PC-9 (cell line): Measurements from ENCODE around the gene SH3PXD2A.

Experiments used
- CTCF ChIP-seq: fragments of 200-600 bp; sonication (generic); conservative IDR thresholded peaks from 2 replicates; pipeline ENCODE4 v1.6.1; 2017; ENCODE audit warnings: mixed run types, antibody characterized with exemption, mild to moderate bottlenecking, moderate library complexity
- EZH2 ChIP-seq: fragments of 200-600 bp; sonication (generic); IDR thresholded peaks from 2 replicates; pipeline ENCODE4 v1.8.0; 2017; ENCODE audit warnings: antibody characterized with exemption, low read depth

- TF ChIP-seq CTCF (no peak), EZH2 (no peak)
Observed at GRCh38 chr10:103563231-103564115, 291.9 kb downstream of the SH3PXD2A start.
